GM12878 (cell line): ENCODE data around the gene MAD1L1.

Source experiments
- ASH2L ChIP-seq: fragments of 300-600, 200-600 bp; sonication (generic); IDR thresholded peaks from 2 replicates; pipeline ENCODE4 v1.6.1; 2017; ENCODE audit warnings: low read depth, mild to moderate bottlenecking, borderline replicate concordance
- EZH2 ChIP-seq: IDR thresholded peaks from 2 replicates; pipeline ENCODE4 v1.6.1; 2012; ENCODE audit warnings: low read depth, mild to moderate bottlenecking, control low read depth, inconsistent platforms, low read length, borderline replicate concordance; ENCODE audit not compliant: control insufficient read depth
- NFYA ChIP-seq: IDR thresholded peaks from 2 replicates; pipeline ENCODE4 v1.6.1; 2011; ENCODE audit warnings: low read depth, mild to moderate bottlenecking, low read length, improper control_type of control experiment, borderline replicate concordance
- RAD21 ChIP-seq: IDR thresholded peaks from 2 replicates; pipeline ENCODE4 v1.6.1; 2011; ENCODE audit warnings: mild to moderate bottlenecking, low read depth, low read length, moderate library complexity; ENCODE audit not compliant: insufficient read depth

DNA sequence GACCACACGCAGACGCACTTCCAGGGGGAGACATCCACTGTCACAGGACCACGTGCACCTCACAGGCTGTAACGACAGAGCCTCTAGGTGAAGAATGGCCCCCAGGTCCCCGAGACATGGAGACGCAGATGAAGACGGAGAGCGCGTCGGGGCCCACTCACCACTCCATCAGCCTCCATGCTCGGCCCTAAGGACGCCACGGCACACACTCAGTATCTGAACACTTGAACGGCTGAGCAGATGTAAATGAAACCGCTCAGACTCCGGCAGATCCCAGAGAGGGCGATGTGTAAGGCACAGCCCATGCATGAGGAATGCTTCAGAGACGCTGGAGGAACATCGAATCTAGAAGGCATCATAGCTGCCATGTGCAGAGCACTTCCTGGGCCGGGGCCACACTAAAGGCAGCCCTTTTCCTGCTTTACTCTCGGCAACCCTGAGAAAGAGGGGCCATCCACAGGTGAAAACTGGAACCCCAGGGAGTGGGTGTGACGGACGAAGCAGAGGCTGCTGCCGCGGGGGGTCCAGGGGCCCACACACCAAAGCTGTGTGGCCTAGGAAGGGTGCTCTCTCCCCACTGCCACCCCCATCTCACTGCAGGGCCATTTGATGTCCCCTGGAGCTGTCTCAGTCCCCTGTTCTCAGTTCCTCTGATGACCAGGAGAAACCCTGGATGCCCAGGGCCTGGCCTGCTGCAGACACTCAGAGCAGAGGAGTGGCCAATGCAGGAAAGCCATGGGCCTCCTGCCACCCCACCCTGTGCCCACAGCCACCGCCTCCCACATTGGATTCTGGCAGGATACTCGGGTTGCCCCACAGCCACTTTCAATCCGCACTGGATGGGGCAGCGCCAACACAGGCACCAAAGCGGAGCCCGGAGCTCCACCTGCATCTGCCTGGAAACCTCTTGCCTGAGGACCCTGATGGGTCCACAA, 253.8 kb downstream of the MAD1L1 start:
- TF ChIP-seq ASH2L: no peak
- TF ChIP-seq NFYA: no peak
- no peak for TF ChIP-seq EZH2
- no peak for TF ChIP-seq RAD21
